HAP-1 (cell line): ENCODE results near the gene ELL2.
"Not testable (repeated sequence)": the region's sequence is repeated elsewhere in the genome, so short reads cannot be mapped to it uniquely, and the experiment has no call there.

ENCODE experiments used
- DNase-seq, 2 experiments: peaks; one replicate each; pipeline ENCODE4 v3.0.0-alpha.2; 2016 to 2020; ENCODE audit warnings: low spot score in 2 of 2
- H3K27me3 ChIP-seq: fragments of 250-450 bp; sonication (Bioruptor Pico); 2 replicates; pipeline ENCODE4 v1.5.1; 2020; ENCODE audit warnings: low read depth, mild to moderate bottlenecking, moderate library complexity
- H3K36me3 ChIP-seq: fragments of 250-450 bp; sonication (Bioruptor Pico); replicated peaks from 2 replicates; pipeline ENCODE4 v1.5.1; 2020; ENCODE audit warnings: mild to moderate bottlenecking
- H3K4me1 ChIP-seq: fragments of 250-450 bp; sonication (Bioruptor Pico); 2 replicates; pipeline ENCODE4 v1.5.1; 2020; ENCODE audit warnings: mild to moderate bottlenecking
- H3K4me3 ChIP-seq: fragments of 250-450 bp; sonication (Bioruptor Pico); 2 replicates; pipeline ENCODE4 v1.5.1; 2020; ENCODE audit warnings: mild to moderate bottlenecking, moderate library complexity
- H3K9me3 ChIP-seq: fragments of 250-450 bp; sonication (Bioruptor Pico); 2 replicates; pipeline ENCODE4 v1.5.1; 2020; ENCODE audit warnings: mild to moderate bottlenecking, moderate library complexity
- in situ Hi-C: fragments of 300-500 bp; cut with MboI; formaldehyde crosslinking; loops from 3 replicates; pipeline ENCODE4 v1.14.3; 2020; ENCODE audit warnings: low sequenced_read_pairs, inconsistent platforms, mixed read lengths

ELL2 gene

GRCh38 chr5:95837492-95837891 is 124.2 kb downstream of the ELL2 start:
- Histone ChIP-seq H3K27me3 (no peaks in the 10 kb centered on the region), H3K4me3 (no peak overlapping the region), H3K36me3 (no peaks in the 10 kb centered on the region), H3K4me1 (no peaks in the 10 kb centered on the region; the same call in 1 of the 2 replicates), H3K9me3 (no peaks in the 10 kb centered on the region; the same call in 1 of the 2 replicates)
- DNase-seq = no peak
- in situ Hi-C loops = no loop called here

- DNase-seq, H3K36me3 ChIP-seq, H3K9me3 ChIP-seq, in situ Hi-C loops, H3K4me1 ChIP-seq, H3K4me3 ChIP-seq, H3K27me3 ChIP-seq: not testable (repeated sequence)
Measured at GRCh38 chr5:95836971-95837370, 124.7 kb downstream of the ELL2 start.

GRCh38 chr5:95836544-95836943 is 125.1 kb downstream of the ELL2 start:
- Histone ChIP-seq H3K4me3 (no peak overlapping the region), H3K9me3 (no peaks in the 10 kb centered on the region; the same call in 1 of the 2 replicates), H3K4me1 (no peaks in the 10 kb centered on the region; the same call in 1 of the 2 replicates), H3K27me3 (no peaks in the 10 kb centered on the region), H3K36me3 (no peaks in the 10 kb centered on the region)
- in situ Hi-C loops = no loop called here
- DNase-seq = no peak

- Histone ChIP-seq H3K27me3 (no peaks in the 10 kb centered on the region), H3K4me1 (no peaks in the 10 kb centered on the region; the same call in 1 of the 2 replicates), H3K4me3 (no peak overlapping the region), H3K9me3 (no peaks in the 10 kb centered on the region; the same call in 1 of the 2 replicates), H3K36me3 (no peaks in the 10 kb centered on the region)
- DNase-seq = no peak
- in situ Hi-C loops = no loop called here
Measured at GRCh38 chr5:95835682-95836385, 125.8 kb downstream of the ELL2 start.
